Liver (tissue), 3 donors: ENCODE measurements around the gene MLKL.

ENCODE experiments used
- CTCF ChIP-seq: fragments of 150-350 bp; IDR thresholded peaks from 2 replicates; pipeline ENCODE4 v1.5.1; 2017; ENCODE audit warnings: improper control_type of control experiment, low read depth, low read length; ENCODE audit not compliant: missing input control
- EGR1 ChIP-seq, 2 donors: IDR thresholded peaks; 2 replicates each; pipeline ENCODE4 v1.6.1; 2016 to 2018; ENCODE audit warnings: antibody characterized with exemption in 2 of 2, low read depth in 2 of 2
- FOXA1 ChIP-seq: IDR thresholded peaks from 2 replicates; pipeline ENCODE4 v1.6.1; 2016; ENCODE audit warnings: antibody characterized with exemption
- FOXA2 ChIP-seq: IDR thresholded peaks from 2 replicates; pipeline ENCODE4 v1.6.1; 2016; ENCODE audit warnings: antibody characterized with exemption
- HNF4A ChIP-seq, 2 donors: conservative IDR thresholded peaks; 2 replicates each; pipeline ENCODE4 v1.6.1; 2016; ENCODE audit warnings: antibody characterized with exemption in 2 of 2, mild to moderate bottlenecking in 2 of 2
- JUND ChIP-seq, 2 donors: IDR thresholded peaks; 2 replicates each; pipeline ENCODE4 v1.6.1; 2016; ENCODE audit warnings: antibody characterized with exemption in 2 of 2
- RAD21 ChIP-seq, 2 donors: IDR thresholded peaks; 2 replicates each; pipeline ENCODE4 v1.6.1; 2016; ENCODE audit warnings: antibody characterized with exemption in 2 of 2, mild to moderate bottlenecking in 2 of 2
- RXRA ChIP-seq, 2 donors: IDR thresholded peaks; 2 replicates each; pipeline ENCODE4 v1.6.1; 2017 to 2018; ENCODE audit warnings: antibody characterized with exemption in 2 of 2, mild to moderate bottlenecking in 1 of 2
- SP1 ChIP-seq: IDR thresholded peaks from 2 replicates; pipeline ENCODE4 v1.6.1; 2018; ENCODE audit warnings: antibody characterized with exemption, mild to moderate bottlenecking
- TAF1 ChIP-seq: conservative IDR thresholded peaks from 2 replicates; pipeline ENCODE4 v1.6.1; 2016; ENCODE audit warnings: antibody characterized with exemption, mild to moderate bottlenecking
- YY1 ChIP-seq: IDR thresholded peaks from 2 replicates; pipeline ENCODE4 v1.6.1; 2016; ENCODE audit warnings: antibody characterized with exemption, mild to moderate bottlenecking
- TF ChIP-seq, protein P1 (sequence below): IDR thresholded peaks from 2 replicates; pipeline ENCODE4 v1.6.1; 2016; ENCODE audit warnings: antibody characterized with exemption, mild to moderate bottlenecking
- TF ChIP-seq, protein P2 (sequence below): IDR thresholded peaks from 2 replicates; pipeline ENCODE4 v1.6.1; 2016; ENCODE audit warnings: antibody characterized with exemption
- TF ChIP-seq, protein P3 (sequence below): IDR thresholded peaks from 2 replicates; pipeline ENCODE4 v1.6.1; 2016; ENCODE audit warnings: antibody characterized with exemption
- donor health status: healthy.
- donor health status: healthy.

- TF ChIP-seq CTCF, result no peak
- no peak for TF ChIP-seq FOXA1
- no peak for TF ChIP-seq RAD21 (IDR thresholded peaks at IDR 0.05)
- TF ChIP-seq, protein P1, sequence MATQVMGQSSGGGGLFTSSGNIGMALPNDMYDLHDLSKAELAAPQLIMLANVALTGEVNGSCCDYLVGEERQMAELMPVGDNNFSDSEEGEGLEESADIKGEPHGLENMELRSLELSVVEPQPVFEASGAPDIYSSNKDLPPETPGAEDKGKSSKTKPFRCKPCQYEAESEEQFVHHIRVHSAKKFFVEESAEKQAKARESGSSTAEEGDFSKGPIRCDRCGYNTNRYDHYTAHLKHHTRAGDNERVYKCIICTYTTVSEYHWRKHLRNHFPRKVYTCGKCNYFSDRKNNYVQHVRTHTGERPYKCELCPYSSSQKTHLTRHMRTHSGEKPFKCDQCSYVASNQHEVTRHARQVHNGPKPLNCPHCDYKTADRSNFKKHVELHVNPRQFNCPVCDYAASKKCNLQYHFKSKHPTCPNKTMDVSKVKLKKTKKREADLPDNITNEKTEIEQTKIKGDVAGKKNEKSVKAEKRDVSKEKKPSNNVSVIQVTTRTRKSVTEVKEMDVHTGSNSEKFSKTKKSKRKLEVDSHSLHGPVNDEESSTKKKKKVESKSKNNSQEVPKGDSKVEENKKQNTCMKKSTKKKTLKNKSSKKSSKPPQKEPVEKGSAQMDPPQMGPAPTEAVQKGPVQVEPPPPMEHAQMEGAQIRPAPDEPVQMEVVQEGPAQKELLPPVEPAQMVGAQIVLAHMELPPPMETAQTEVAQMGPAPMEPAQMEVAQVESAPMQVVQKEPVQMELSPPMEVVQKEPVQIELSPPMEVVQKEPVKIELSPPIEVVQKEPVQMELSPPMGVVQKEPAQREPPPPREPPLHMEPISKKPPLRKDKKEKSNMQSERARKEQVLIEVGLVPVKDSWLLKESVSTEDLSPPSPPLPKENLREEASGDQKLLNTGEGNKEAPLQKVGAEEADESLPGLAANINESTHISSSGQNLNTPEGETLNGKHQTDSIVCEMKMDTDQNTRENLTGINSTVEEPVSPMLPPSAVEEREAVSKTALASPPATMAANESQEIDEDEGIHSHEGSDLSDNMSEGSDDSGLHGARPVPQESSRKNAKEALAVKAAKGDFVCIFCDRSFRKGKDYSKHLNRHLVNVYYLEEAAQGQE, result no peak
- no peak for TF ChIP-seq SP1
- no peak for TF ChIP-seq TAF1
- TF ChIP-seq, protein P2, sequence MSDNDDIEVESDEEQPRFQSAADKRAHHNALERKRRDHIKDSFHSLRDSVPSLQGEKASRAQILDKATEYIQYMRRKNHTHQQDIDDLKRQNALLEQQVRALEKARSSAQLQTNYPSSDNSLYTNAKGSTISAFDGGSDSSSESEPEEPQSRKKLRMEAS, result no peak
- no peak for TF ChIP-seq YY1
- no peak for TF ChIP-seq HNF4A (conservative IDR thresholded peaks at IDR 0.05)
- no peak for TF ChIP-seq EGR1 (IDR thresholded peaks at IDR 0.05; ENCODE audit: low read depth in 2 of 2)
- TF ChIP-seq, protein P3, sequence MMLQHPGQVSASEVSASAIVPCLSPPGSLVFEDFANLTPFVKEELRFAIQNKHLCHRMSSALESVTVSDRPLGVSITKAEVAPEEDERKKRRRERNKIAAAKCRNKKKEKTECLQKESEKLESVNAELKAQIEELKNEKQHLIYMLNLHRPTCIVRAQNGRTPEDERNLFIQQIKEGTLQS, result no peak
- no peak for TF ChIP-seq RXRA (IDR thresholded peaks at IDR 0.05)
- TF ChIP-seq JUND (IDR thresholded peaks at IDR 0.05), result no peak
- no peak for TF ChIP-seq FOXA2
Measured at GRCh38 chr16:74739275-74739674, 38.6 kb upstream of the MLKL start.
